Tibial artery (tissue), 4 donors: ENCODE measurements around the gene TBC1D4.

Source experiments
- DNase-seq, 2 donors: peaks; one replicate each; pipeline ENCODE4 v3.0.0-alpha.2; 2019
- H3K27ac ChIP-seq, 2 donors: fragments of 200-600 bp; sonication (generic) in 1 of 2; 1 replicate in 1 of 2; 2 replicates in 1 of 2; pipeline ENCODE4 v1.5.1; 2018 to 2019; ENCODE audit warnings: mild to moderate bottlenecking in 1 of 2
- H3K27me3 ChIP-seq, 2 donors: fragments of 200-600 bp; sonication (generic) in 1 of 2; one replicate each; pipeline versions ENCODE4 v1.5.1 to v1.6.0; 2016 to 2019
- H3K36me3 ChIP-seq, 3 donors: fragments of 200-600 bp; sonication (generic) in 2 of 3; one replicate each; pipeline ENCODE4 v1.5.1; 2016 to 2019; ENCODE audit warnings: mild to moderate bottlenecking in 2 of 3
- H3K4me1 ChIP-seq, 4 donors: fragments of 200-600 bp; sonication (generic) in 2 of 4; 1 replicate in 3 of 4; 2 replicates in 1 of 4; pipeline ENCODE4 v1.5.1; 2016 to 2019
- H3K4me3 ChIP-seq, 2 donors: fragments of 200-600 bp; sonication (generic) in 1 of 2; 1 replicate in 1 of 2; 2 replicates in 1 of 2; pipeline ENCODE4 v1.5.1; 2018 to 2019; ENCODE audit warnings: mild to moderate bottlenecking in 2 of 2
- H3K9me3 ChIP-seq, 3 donors: fragments of 200-600 bp; sonication (generic) in 1 of 3; one replicate each; pipeline ENCODE4 v1.5.1; 2016 to 2019
- intact Hi-C: fragments of 100-400 bp; cut with DNase I; formaldehyde crosslinking; loops from one replicate; pipeline ENCODE4 v1.15.0; 2023; ENCODE audit warnings: low total_unique reads
- TF ChIP-seq, protein P1 (sequence below), 2 experiments: fragments of 200-600 bp in 1 of 2; fragments of 450-650 bp in 1 of 2; IDR thresholded peaks; one replicate each; pipeline ENCODE4 v1.5.1; 2017 to 2019; ENCODE audit warnings: antibody characterized with exemption in 2 of 2, mild to moderate bottlenecking in 1 of 2, moderate library complexity in 1 of 2

The TBC1D4 gene

DNA sequence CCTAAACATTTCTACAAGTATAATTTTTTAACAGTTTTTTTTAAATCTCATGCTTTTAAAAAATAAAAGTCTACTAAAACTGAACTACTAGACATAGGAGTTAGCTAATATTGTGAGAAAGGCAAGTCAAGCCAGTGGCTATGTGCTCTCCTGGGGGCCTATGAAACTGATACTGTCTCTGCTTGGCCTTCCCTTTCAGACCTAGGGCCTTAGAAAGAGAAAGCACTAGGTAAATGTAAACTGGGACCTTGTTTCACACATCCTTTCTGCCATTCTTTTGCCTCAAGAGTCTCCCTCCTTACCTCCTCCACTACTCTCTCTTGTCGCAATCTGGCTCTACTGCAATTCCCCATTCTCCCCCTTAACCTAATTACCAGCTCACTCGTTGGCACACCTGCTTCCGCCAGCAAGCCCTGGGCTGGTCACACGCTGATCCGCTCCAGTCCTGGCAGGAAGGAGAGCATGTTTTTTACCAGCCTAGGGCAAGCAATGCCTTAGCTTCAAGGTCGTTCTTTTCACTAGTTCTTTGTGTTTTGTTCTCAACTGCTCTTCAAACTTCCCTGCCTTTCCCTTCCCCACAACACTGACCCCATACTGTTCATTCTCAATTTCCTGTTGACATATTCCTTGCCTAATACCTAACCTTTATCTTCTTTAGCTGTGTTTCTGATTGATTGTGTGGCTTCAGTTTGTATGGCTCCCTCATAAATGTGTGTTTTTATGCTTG is 23.1 kb downstream of the TBC1D4 start:
- DNase-seq: no peak
- intact Hi-C loops: no loop called here
- H3K36me3 ChIP-seq: no peaks in the 10 kb centered on the region
- peaks cover 0 to 6% (median 0%) of the 10 kb centered on the region in 4 donors for H3K4me1 ChIP-seq
- TF ChIP-seq, protein P1, sequence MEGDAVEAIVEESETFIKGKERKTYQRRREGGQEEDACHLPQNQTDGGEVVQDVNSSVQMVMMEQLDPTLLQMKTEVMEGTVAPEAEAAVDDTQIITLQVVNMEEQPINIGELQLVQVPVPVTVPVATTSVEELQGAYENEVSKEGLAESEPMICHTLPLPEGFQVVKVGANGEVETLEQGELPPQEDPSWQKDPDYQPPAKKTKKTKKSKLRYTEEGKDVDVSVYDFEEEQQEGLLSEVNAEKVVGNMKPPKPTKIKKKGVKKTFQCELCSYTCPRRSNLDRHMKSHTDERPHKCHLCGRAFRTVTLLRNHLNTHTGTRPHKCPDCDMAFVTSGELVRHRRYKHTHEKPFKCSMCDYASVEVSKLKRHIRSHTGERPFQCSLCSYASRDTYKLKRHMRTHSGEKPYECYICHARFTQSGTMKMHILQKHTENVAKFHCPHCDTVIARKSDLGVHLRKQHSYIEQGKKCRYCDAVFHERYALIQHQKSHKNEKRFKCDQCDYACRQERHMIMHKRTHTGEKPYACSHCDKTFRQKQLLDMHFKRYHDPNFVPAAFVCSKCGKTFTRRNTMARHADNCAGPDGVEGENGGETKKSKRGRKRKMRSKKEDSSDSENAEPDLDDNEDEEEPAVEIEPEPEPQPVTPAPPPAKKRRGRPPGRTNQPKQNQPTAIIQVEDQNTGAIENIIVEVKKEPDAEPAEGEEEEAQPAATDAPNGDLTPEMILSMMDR (IDR thresholded peaks at IDR 0.05): no peak
- no peak overlapping the region for H3K27ac ChIP-seq
- H3K9me3 ChIP-seq: no peaks in the 10 kb centered on the region
- H3K27me3 ChIP-seq: no peaks in the 10 kb centered on the region
- H3K4me3 ChIP-seq: no peak overlapping the region

GRCh38 chr13:75455962-75456361 is 26.0 kb downstream of the TBC1D4 start:
- intact Hi-C loops: no loop called here
- Histone ChIP-seq H3K9me3 (no peaks in the 10 kb centered on the region), H3K27ac (no peak overlapping the region)

DNA sequence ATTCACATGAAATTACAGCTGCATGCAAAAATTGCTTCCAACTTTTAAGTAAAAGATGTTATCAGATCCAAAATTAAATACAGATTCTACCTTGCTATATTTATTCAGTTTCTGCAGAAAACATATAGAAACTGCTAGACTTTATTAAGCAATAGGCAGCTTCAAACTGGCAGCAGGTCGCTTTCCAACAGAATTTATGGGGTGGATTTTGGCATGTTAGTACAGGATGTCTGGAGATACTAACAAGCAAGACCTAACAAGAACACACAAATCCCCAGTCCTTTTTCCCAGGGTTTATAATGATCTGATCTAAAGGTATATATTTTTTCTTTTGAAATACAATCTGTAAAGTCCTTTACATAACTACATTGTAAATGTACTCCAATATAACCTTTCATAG is 27.5 kb downstream of the TBC1D4 start:
- peaks cover 0 to 6% (median 0%) of the 10 kb centered on the region in 4 donors for H3K4me1 ChIP-seq
- TF ChIP-seq, protein P1 (IDR thresholded peaks at IDR 0.05): no peak
- H3K27me3 ChIP-seq: no peaks in the 10 kb centered on the region
- intact Hi-C loops: no loop called here
- H3K27ac ChIP-seq: no peak overlapping the region
- no peaks in the 10 kb centered on the region for H3K36me3 ChIP-seq
- H3K9me3 ChIP-seq: no peaks in the 10 kb centered on the region
- H3K4me3 ChIP-seq: no peak overlapping the region
- no peak for DNase-seq

More at GRCh38 chr13:75455962-75456361, 26.0 kb downstream of the TBC1D4 start:
- H3K4me1 ChIP-seq: peaks cover 0 to 6% (median 0%) of the 10 kb centered on the region in 4 donors
- TF ChIP-seq, protein P1 (IDR thresholded peaks at IDR 0.05): no peak
- no peaks in the 10 kb centered on the region for H3K27me3 ChIP-seq
- no peaks in the 10 kb centered on the region for H3K36me3 ChIP-seq
- no peak overlapping the region for H3K4me3 ChIP-seq
- no peak for DNase-seq

DNA sequence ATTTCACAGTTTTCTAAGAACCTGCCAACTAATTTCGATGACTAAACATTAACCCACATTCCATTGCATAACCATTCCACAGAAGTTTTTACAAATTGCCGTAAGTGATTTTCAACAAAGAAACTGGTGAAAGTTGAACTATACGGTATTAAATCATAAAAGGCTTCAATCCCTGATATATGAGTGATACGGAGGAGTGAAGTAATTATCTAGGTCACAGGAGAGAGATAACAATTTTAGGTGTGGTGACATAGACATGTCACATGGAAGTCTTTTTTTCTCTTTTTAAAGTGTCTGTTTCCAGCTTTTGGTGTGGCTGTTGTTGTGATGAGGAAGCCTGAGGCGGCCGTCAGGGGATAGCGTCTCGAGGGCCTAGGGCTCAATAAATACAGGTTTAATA is 29.4 kb downstream of the TBC1D4 start:
- no peak overlapping the region for H3K27ac ChIP-seq
- DNase-seq: no peak
- H3K36me3 ChIP-seq: no peaks in the 10 kb centered on the region
- no peak overlapping the region for H3K4me3 ChIP-seq
- H3K4me1 ChIP-seq: peaks cover 0 to 6% (median 0%) of the 10 kb centered on the region in 4 donors
- TF ChIP-seq, protein P1 (IDR thresholded peaks at IDR 0.05): no peak
- intact Hi-C loops: no loop called here
- no peaks in the 10 kb centered on the region for H3K27me3 ChIP-seq
- no peaks in the 10 kb centered on the region for H3K9me3 ChIP-seq

DNA sequence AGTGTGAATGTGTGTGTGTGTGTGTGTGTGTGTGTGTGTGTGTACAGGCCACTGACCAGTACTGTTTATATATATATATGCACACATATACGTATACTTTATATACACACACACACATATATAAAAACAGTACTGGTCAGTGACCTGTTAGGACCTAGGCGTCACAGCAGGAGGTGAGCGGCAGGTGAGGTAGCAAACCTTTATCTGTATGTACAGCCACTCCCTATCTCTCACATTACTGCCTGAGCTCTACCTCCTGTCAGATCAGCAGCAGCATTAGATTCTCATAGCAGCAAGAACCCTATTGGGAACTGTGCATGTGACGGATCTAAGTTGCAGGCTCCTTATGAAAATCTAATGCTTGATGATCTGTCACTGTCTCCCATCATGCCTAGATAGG is 34.5 kb downstream of the TBC1D4 start:
- intact Hi-C loops: no loop called here
- Histone ChIP-seq H3K36me3 (no peaks in the 10 kb centered on the region), H3K27ac (no peak overlapping the region), H3K9me3 (no peaks in the 10 kb centered on the region), H3K27me3 (no peaks in the 10 kb centered on the region), H3K4me3 (no peak overlapping the region), H3K4me1 (peaks cover 0 to 8% (median 3%) of the 10 kb centered on the region in 4 donors)
- TF ChIP-seq, protein P1 (IDR thresholded peaks at IDR 0.05): no peak
- DNase-seq: no peak
